Measurements from ENCODE around the gene SHCBP1. TPM values are rescaled to one million over a fixed set of nuclear protein-coding genes. Genes with fewer than 3 reads are reported as not detected.

The SHCBP1 gene
- total RNA-seq, 1 donor from 2014 or later: 18.7 TPM

- Histone ChIP-seq H3K79me2 (ENCODE audit: low read depth) (peaks cover 36% of the 10 kb centered on the region), H3K4me1 (peaks cover 10% of the 10 kb centered on the region), H3F3A (ENCODE audit: low read depth) (peaks cover 4% of the 10 kb centered on the region), H3K4me2 (no peak overlapping the region), H3K9ac (no peak overlapping the region), H3K36me3 (peaks cover 8% of the 10 kb centered on the region), H3K4me3 (no peak overlapping the region), H3K27me3 (no peaks in the 10 kb centered on the region), H2AFZ (replicated peaks) (no peak overlapping the region), H3K27ac (no peak overlapping the region), H3K9me3 (ENCODE audit: low read depth) (no peaks in the 10 kb centered on the region), H4K20me1 (ENCODE audit: low read depth) (no peaks in the 10 kb centered on the region)
- Mint-ChIP-seq H3K36me3 (peaks cover 5% of the 10 kb centered on the region), H3K4me1 (peaks cover 15% of the 10 kb centered on the region), H3K4me3 (no peak overlapping the region), H3K27ac (no peak overlapping the region), H3K9me3 (no peaks in the 10 kb centered on the region), H3K27me3 (ENCODE audit: insufficient read depth, low read depth) (no peaks in the 10 kb centered on the region)
- no peak for DNase-seq (ENCODE audit: low spot score)
- no peak for TF ChIP-seq EZH2phosphoT487 (IDR thresholded peaks at IDR 0.05)
These were observed 2.7 kb downstream of the SHCBP1 start for GRCh38 chr16:46618516-46618915.

- Histone ChIP-seq H3K4me3 (no peak overlapping the region), H3K36me3 (peaks cover 8% of the 10 kb centered on the region)
These were observed 7.2 kb downstream of the SHCBP1 start for GRCh38 chr16:46614006-46614405.

GRCh38 chr16:46613352-46613751 is 7.8 kb downstream of the SHCBP1 start:
- H3K27ac ChIP-seq: no peak overlapping the region
- H3K4me3 ChIP-seq: no peak overlapping the region
- TF ChIP-seq EZH2phosphoT487 (IDR thresholded peaks at IDR 0.05): no peak
- TF ChIP-seq CTCF (IDR thresholded peaks at IDR 0.05): no peak
- no peak for TF ChIP-seq EZH2 (IDR thresholded peaks at IDR 0.05)
- Mint-ChIP-seq H3K9me3 (no peaks in the 10 kb centered on the region), H3K4me1 (no peaks in the 10 kb centered on the region), H3K27me3 (ENCODE audit: insufficient read depth, low read depth) (no peaks in the 10 kb centered on the region), H3K36me3 (peaks cover 7% of the 10 kb centered on the region), H3K4me3 (no peak overlapping the region), H3K27ac (no peak overlapping the region)
- no peaks in the 10 kb centered on the region for H3K4me1 ChIP-seq
- H3K36me3 ChIP-seq: peaks cover 8% of the 10 kb centered on the region
- H3K4me2 ChIP-seq: no peak overlapping the region
- no peaks in the 10 kb centered on the region for H3K27me3 ChIP-seq
- peaks cover 9% of the 10 kb centered on the region for H3K79me2 ChIP-seq (ENCODE audit: low read depth)
- no peak overlapping the region for H3K9ac ChIP-seq
- no peaks in the 10 kb centered on the region for H4K20me1 ChIP-seq (ENCODE audit: low read depth)
- no peak overlapping the region for H2AFZ ChIP-seq (replicated peaks)
- H3K9me3 ChIP-seq (ENCODE audit: low read depth): no peaks in the 10 kb centered on the region
- no peaks in the 10 kb centered on the region for H3F3A ChIP-seq (ENCODE audit: low read depth)
- no peak for DNase-seq (ENCODE audit: low spot score)

More at GRCh38 chr16:46614006-46614405, 7.2 kb downstream of the SHCBP1 start:
- no peak for DNase-seq (ENCODE audit: low spot score)
- H3K4me1 ChIP-seq: no peaks in the 10 kb centered on the region
- no peak overlapping the region for H3K27ac ChIP-seq
- Mint-ChIP-seq H3K9me3 (no peaks in the 10 kb centered on the region), H3K4me1 (no peaks in the 10 kb centered on the region), H3K36me3 (peaks cover 7% of the 10 kb centered on the region), H3K27me3 (ENCODE audit: insufficient read depth, low read depth) (no peaks in the 10 kb centered on the region), H3K27ac (no peak overlapping the region), H3K4me3 (no peak overlapping the region)
- peaks cover 16% of the 10 kb centered on the region for H3K79me2 ChIP-seq (ENCODE audit: low read depth)
- no peaks in the 10 kb centered on the region for H3K27me3 ChIP-seq
- H3K4me2 ChIP-seq: no peak overlapping the region
- H3K9me3 ChIP-seq (ENCODE audit: low read depth): no peaks in the 10 kb centered on the region
- no peak overlapping the region for H3K9ac ChIP-seq
- H2AFZ ChIP-seq (replicated peaks): no peak overlapping the region
- no peak for TF ChIP-seq EZH2 (IDR thresholded peaks at IDR 0.05)
- no peak for TF ChIP-seq CTCF (IDR thresholded peaks at IDR 0.05)
- no peak for TF ChIP-seq EZH2phosphoT487 (IDR thresholded peaks at IDR 0.05)
- no peaks in the 10 kb centered on the region for H3F3A ChIP-seq (ENCODE audit: low read depth)
- no peaks in the 10 kb centered on the region for H4K20me1 ChIP-seq (ENCODE audit: low read depth)

- Histone ChIP-seq H3K9me3 (ENCODE audit: low read depth) (no peaks in the 10 kb centered on the region), H3K27ac (no peak overlapping the region), H4K20me1 (ENCODE audit: low read depth) (no peaks in the 10 kb centered on the region), H3K36me3 (peaks cover 2% of the 10 kb centered on the region), H3K4me3 (no peak overlapping the region), H3K4me1 (no peaks in the 10 kb centered on the region), H3K9ac (no peak overlapping the region), H3K4me2 (no peak overlapping the region), H3F3A (ENCODE audit: low read depth) (no peaks in the 10 kb centered on the region), H3K79me2 (ENCODE audit: low read depth) (peaks cover 9% of the 10 kb centered on the region), H2AFZ (replicated peaks) (no peak overlapping the region), H3K27me3 (no peaks in the 10 kb centered on the region)
- H3K4me1 Mint-ChIP-seq: no peaks in the 10 kb centered on the region
- TF ChIP-seq EZH2 (IDR thresholded peaks at IDR 0.05) (no peak), CTCF (IDR thresholded peaks at IDR 0.05) (no peak), EZH2phosphoT487 (IDR thresholded peaks at IDR 0.05) (no peak)
- no peaks in the 10 kb centered on the region for H3K27me3 Mint-ChIP-seq (ENCODE audit: insufficient read depth, low read depth)
- no peak overlapping the region for H3K27ac Mint-ChIP-seq
- no peaks in the 10 kb centered on the region for H3K9me3 Mint-ChIP-seq
- peaks cover 12% of the 10 kb centered on the region for H3K36me3 Mint-ChIP-seq
- no peak for DNase-seq (ENCODE audit: low spot score)
- no peak overlapping the region for H3K4me3 Mint-ChIP-seq
These were observed 9.1 kb downstream of the SHCBP1 start for GRCh38 chr16:46612121-46612520.
